HUDEP-2 (cell line): ENCODE results near the gene NPLOC4.

Experiments used
- DNase-seq, 76 experiments: peaks; one replicate each; lab custom pipeline; 2025; ENCODE audit not compliant: unreplicated experiment in 76 of 76; lab: John Stamatoyannopoulos, UW

The NPLOC4 gene

DNA sequence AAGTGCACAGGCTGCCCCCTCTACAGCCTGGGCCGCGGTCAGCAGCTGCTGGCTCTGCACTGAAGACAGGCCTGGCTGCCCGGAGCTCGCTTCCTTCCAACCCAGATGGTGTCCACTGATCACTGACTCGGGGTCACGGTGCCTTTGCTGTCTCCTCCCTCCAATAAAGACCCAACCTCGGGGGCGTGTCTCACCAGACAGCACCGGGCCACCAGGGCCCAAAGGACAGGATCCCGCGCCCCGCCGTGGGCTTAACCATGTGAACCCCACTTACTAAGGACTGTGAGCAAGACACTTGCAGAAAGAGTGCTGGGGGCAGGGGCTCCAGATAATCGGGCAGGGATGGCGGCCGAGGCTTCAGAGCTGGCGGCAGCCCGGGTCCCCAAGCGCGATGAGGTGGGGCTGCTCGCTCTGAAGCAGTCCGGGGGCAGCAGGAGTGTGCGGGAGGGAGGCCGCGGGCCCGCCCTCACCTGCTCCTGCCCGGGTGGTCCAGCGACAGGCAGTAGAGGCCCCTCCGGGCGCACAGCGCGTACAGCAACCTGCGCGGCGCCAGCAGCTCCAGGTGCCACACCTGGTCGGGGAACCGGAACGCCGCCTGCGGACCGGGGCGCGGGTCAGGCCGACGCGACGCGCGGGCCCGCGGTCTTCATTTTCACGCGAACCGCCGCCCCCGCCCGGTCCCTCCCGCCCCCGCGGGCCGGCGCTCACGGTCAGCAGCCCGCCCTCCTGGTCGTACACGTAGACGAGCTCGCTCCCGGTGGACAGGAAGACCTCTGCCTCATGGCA is 85.3 kb downstream of the NPLOC4 start:
- DNase-seq, result peak in 35 of 76 experiments; percentile 5 to 62 (median 25)

- no peak for DNase-seq
These were observed 86.0 kb downstream of the NPLOC4 start for GRCh38 chr17:81550830-81551457.

DNA sequence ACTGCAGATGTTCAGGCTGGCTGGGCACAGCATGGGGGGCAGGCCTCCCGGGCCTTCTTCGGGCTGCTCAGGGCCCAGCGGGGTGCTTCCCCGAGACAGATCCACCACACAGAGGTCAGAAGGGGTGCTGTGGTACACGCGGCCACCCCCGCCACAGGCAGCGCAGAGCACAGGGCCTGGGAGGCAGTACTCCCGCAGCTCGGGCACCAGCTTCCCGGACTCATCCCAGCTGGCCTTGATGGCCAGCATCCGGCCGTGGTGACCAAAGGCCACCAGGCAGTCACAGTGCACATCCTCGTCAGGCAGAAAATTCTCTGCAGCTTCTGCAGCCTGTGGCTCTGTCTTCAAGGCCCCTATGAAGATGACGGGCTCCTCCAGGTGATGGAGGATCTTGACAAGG is 86.6 kb downstream of the NPLOC4 start:
- DNase-seq, result no peak

- no peak for DNase-seq
These were observed 87.1 kb downstream of the NPLOC4 start for GRCh38 chr17:81549826-81550225.

GRCh38 chr17:81549031-81549557 is 87.8 kb downstream of the NPLOC4 start:
- no peak for DNase-seq

- DNase-seq, result no peak
These were observed 89.3 kb downstream of the NPLOC4 start for GRCh38 chr17:81547614-81547982.

DNA sequence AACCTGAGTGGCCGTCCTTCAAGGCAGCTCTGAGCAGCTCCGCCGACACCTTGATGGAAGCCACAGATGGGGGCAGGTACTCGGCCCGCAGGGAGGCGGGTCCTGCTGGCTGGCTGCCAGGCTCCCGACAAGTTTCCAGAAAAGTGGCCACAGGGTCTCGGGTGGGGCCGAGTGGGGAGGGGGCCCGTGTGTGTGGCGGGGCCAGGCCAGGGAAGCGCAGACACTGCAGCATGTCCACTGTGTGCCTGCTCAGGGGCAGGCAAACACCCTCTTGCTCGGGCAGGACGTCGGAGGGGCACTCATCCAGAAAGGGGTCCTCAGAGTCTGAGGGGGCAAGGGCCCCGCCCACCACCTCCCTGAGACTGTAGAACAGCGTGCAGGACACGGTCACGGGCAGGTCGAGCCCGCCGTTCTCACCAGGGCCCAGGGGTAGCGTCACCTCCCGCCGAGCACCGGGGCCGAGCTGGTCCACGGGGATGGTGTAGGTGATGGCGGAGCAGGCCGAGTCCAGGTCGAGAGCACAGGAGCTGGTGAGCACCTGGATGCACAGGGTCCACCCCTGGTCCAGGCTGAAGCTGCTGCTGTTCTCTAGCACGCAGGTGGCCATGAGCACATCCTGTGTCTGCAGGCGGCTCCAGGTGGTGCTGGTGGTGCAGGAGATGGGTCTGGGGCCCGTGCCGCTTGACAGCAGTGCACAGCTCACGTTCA is 89.9 kb downstream of the NPLOC4 start:
- no peak for DNase-seq

- DNase-seq, result no peak
These were observed 91.6 kb downstream of the NPLOC4 start for GRCh38 chr17:81545160-81545949.

DNA sequence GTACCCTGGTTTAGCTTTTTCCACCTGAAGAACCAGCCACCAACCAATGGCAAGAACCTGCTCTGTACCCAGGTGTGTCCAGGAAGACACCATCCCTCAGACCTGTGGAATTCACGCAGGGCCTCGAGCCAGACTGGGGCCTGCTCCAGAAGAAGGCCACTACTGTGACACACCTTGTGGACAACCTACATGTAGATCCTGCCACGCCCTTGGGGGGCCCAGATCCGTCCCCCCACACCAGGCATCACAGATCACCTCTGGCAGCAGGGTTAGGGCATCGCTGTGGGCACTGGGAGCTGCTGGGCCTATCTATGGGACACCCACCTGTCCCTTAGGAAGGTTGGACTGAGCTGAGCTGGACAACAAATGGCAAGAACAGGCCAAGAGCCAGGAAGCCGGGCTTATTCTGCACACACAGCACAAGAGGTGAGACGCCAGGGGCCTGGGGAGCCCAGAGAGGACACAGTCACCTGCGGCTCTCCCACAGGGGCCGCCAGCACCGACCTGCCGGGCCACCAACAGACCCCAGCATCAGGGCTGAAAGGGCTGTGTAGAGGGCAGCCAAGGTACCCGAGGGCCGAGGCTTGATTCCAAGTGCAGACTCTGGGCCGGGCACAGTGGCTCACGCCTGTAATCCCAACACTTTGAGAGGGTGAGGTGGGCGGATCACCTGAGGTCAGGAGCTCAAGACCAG is 92.5 kb downstream of the NPLOC4 start:
- no peak for DNase-seq

DNA sequence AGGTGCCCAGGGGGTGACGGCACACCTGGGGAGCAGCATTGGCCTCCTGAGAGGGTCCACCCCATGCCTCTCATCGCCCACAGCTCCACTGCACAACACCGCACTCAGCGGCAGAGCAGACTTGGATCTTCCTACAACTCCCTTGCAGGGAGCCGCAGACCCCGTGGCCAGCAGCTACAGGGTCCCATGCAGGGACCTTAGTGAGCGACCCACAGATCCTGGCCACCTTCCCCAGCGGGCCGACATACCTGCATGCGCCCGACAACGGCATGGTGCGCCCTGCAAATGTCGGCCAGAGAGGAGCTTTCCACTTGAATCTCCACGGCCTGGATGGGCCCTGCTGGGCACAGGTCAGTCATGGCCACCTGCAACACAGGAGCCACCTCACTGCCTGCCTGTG is 93.2 kb downstream of the NPLOC4 start:
- DNase-seq, result no peak

GRCh38 chr17:81543339-81543675 is 93.6 kb downstream of the NPLOC4 start:
- no peak for DNase-seq

DNA sequence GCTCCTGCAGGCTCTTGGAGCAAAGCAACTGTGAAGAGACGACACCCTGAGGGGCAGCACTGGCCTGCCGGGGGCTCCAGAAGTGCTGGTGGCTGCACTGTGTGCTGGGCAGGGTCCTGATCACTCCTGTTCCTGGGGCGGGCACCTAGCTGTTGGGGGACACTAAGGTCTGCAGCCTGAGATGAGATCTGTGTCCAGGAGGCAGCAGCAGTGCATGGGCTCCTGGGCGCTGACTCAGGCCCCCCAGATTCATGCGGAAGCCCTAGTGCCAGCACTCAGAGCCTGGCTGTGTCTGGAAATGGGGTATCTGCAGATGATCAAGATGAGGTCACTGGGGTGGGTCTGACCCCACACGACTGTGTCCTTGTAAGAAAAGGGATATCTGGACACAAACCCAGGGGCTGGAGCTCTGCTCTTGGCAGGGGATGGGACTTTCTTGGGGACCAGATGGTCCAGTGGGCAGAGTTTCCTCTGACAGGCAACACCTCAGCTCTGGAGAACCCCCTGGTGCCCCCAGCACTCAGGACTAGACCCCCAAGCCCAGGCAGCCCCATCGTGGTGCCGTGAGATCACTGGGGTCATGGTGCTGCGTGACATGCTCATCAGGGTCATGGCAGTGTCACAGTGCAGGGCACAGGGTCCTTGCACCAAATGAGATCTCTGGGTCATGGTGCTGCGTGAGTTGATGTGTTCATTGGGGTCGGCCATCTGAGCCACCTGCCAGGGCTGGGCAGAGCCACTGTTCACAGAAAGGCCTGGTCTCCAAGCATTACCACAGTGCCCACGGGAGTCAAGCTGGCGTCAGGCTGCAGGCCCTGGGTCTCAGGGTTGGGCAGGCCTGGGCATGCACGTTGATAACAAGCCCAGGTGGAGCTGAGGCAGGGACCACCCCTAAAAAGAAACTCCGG is 94.2 kb downstream of the NPLOC4 start:
- no peak for DNase-seq

- no peak for DNase-seq
These were observed 95.8 kb downstream of the NPLOC4 start for GRCh38 chr17:81541123-81541522.

GRCh38 chr17:81540676-81541027 is 96.3 kb downstream of the NPLOC4 start:
- DNase-seq, result no peak

DNA sequence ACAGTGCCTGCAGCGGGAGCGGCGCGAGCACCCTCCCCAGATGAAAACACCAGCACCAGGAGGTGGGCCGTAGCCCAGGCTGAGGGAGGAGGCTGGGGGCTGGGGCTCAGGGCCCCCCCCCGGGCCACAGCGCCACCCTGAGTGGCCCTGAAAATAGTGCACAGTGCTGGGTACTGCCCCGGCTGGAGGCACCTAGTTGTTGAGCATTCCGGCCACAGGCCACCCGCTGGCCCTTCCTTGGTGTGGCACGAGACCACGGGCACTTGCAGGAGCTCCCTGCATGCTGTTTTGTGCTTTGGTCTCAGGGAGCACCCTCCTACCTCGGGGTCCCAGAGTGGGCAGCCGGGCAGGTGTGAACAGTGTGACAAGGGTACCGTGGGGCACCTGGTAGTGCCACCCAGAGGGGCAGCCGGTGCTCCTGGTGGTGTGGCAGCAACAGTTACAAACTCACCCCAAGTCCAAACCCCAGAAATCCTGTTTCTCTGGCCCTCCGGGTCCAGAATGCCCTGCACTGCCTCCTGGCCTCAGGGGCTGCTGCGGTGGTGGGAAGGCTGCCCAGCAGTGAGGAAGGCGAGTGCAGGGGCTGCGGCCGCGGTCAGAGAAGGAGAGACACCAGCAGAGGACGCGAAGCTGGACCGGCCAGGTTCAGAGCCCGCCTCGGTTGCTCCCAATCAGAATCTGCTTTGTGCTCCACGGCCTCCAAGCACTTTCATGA is 96.8 kb downstream of the NPLOC4 start:
- DNase-seq, result no peak

DNA sequence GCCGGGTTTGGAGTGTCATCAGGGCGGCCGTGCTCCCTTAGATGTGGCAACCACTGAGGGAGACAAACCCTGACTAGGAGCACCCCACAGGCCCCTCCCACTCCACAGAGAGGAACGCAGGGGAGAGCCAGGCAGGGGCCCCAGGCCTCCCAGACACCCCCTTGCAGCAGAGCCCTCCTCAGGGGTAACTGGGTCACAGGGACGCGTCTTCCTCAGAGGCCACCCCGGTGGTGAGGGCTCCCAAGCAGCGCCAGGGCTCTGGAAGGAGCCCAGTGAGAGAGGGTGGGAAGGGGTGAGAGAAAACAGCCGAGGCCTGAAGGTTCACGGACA is 97.4 kb downstream of the NPLOC4 start:
- DNase-seq, result no peak

GRCh38 chr17:81538651-81539570 is 98.0 kb downstream of the NPLOC4 start:
- no peak for DNase-seq
